ENCODE results near the gene CCL24. TPM values are rescaled to one million over a fixed set of nuclear protein-coding genes. Genes with fewer than 3 reads are reported as not detected.
"Not testable (repeated sequence)": the region's sequence is repeated elsewhere in the genome, so short reads cannot be mapped to it uniquely, and the experiment has no call there.

The CCL24 gene
- total RNA-seq, 2 donors from 2014 or later: not detected

- H3K36me3 Mint-ChIP-seq: peaks cover 8 to 11% of the 10 kb centered on the region in 2 donors
- no peak overlapping the region for H3K27ac Mint-ChIP-seq
- DNase-seq (ENCODE audit: low spot score in 2 of 2) (no peak), ATAC-seq (no peak)
- H3K9me3 Mint-ChIP-seq: peaks cover 9 to 11% of the 10 kb centered on the region in 2 donors
These were observed 8.9 kb downstream of the CCL24 start for GRCh38 chr7:75804705-75805104.

- Mint-ChIP-seq H3K36me3 (peaks cover 8 to 11% of the 10 kb centered on the region in 2 donors), H3K27ac (no peak overlapping the region), H3K9me3 (peaks cover 9 to 11% of the 10 kb centered on the region in 2 donors)
- ATAC-seq: no peak
- DNase-seq (ENCODE audit: low spot score in 2 of 2): no peak
These were observed 9.6 kb downstream of the CCL24 start for GRCh38 chr7:75804004-75804403.

GRCh38 chr7:75802552-75802821 lies 11.1 kb downstream of the CCL24 start:
- H3K36me3 Mint-ChIP-seq: peaks cover 8 to 10% of the 10 kb centered on the region in 2 donors
- ATAC-seq (no peak), DNase-seq (ENCODE audit: low spot score in 2 of 2) (no peak)
- peaks cover 9% of the 10 kb centered on the region in 2 donors for H3K9me3 Mint-ChIP-seq
- H3K27ac Mint-ChIP-seq: no peak overlapping the region

GRCh38 chr7:75798770-75799169 lies 14.8 kb downstream of the CCL24 start:
- DNase-seq (ENCODE audit: low spot score in 2 of 2) (no peak), ATAC-seq (peak in 1 of 2 donors; percentile 41)
- Mint-ChIP-seq H3K27ac (peak overlapping the region in 1 of 2 donors; percentile 65), H3K9me3 (no peaks in the 10 kb centered on the region), H3K36me3 (no peaks in the 10 kb centered on the region)

GRCh38 chr7:75796420-75796819 lies 17.2 kb downstream of the CCL24 start:
- H3K9me3 Mint-ChIP-seq: no peaks in the 10 kb centered on the region
- ATAC-seq (no peak), DNase-seq (ENCODE audit: low spot score in 2 of 2) (no peak)
- no peaks in the 10 kb centered on the region for H3K36me3 Mint-ChIP-seq
- H3K27ac Mint-ChIP-seq: no peak overlapping the region

GRCh38 chr7:75795831-75796285 lies 17.7 kb downstream of the CCL24 start:
- Mint-ChIP-seq H3K27ac (no peak overlapping the region), H3K9me3 (no peaks in the 10 kb centered on the region), H3K36me3 (no peaks in the 10 kb centered on the region)
- DNase-seq (ENCODE audit: low spot score in 2 of 2) (no peak), ATAC-seq (no peak)

- Mint-ChIP-seq H3K9me3 (no peaks in the 10 kb centered on the region), H3K36me3 (no peaks in the 10 kb centered on the region), H3K27ac (no peak overlapping the region)
- no peak for DNase-seq (ENCODE audit: low spot score in 2 of 2)
- ATAC-seq: no peak
These were observed 19.9 kb downstream of the CCL24 start for GRCh38 chr7:75793676-75794075.

- H3K27ac Mint-ChIP-seq; DNase-seq (ENCODE audit: low spot score in 2 of 2); H3K9me3 Mint-ChIP-seq; ATAC-seq; H3K36me3 Mint-ChIP-seq: not testable (repeated sequence)
These were observed 21.0 kb downstream of the CCL24 start for GRCh38 chr7:75792567-75792966.

GRCh38 chr7:75789361-75789924 lies 24.2 kb downstream of the CCL24 start:
- H3K36me3 Mint-ChIP-seq: no peaks in the 10 kb centered on the region
- ATAC-seq (no peak), DNase-seq (ENCODE audit: low spot score in 2 of 2) (no peak)
- H3K9me3 Mint-ChIP-seq: no peaks in the 10 kb centered on the region
- H3K27ac Mint-ChIP-seq: no peak overlapping the region

GRCh38 chr7:75788154-75788847 lies 25.3 kb downstream of the CCL24 start:
- not testable (repeated sequence) for H3K36me3 Mint-ChIP-seq; H3K27ac Mint-ChIP-seq; DNase-seq (ENCODE audit: low spot score in 2 of 2); H3K9me3 Mint-ChIP-seq; ATAC-seq

GRCh38 chr7:75783058-75783457 lies 30.5 kb downstream of the CCL24 start:
- not testable (repeated sequence) for ATAC-seq; H3K9me3 Mint-ChIP-seq; DNase-seq (ENCODE audit: low spot score in 2 of 2); H3K27ac Mint-ChIP-seq; H3K36me3 Mint-ChIP-seq

GRCh38 chr7:75780647-75781273 lies 32.8 kb downstream of the CCL24 start:
- ATAC-seq; H3K36me3 Mint-ChIP-seq; H3K9me3 Mint-ChIP-seq; H3K27ac Mint-ChIP-seq; DNase-seq (ENCODE audit: low spot score in 2 of 2): not testable (repeated sequence)

- not testable (repeated sequence) for H3K27ac Mint-ChIP-seq; H3K36me3 Mint-ChIP-seq; ATAC-seq; H3K9me3 Mint-ChIP-seq; DNase-seq (ENCODE audit: low spot score in 2 of 2)
These were observed 34.1 kb downstream of the CCL24 start for GRCh38 chr7:75779516-75779915.

- H3K27ac Mint-ChIP-seq: peak overlapping the region in 1 of 2 donors; percentile 47
- not testable (repeated sequence) for ATAC-seq; H3K36me3 Mint-ChIP-seq; H3K9me3 Mint-ChIP-seq; DNase-seq (ENCODE audit: low spot score in 2 of 2)
These were observed 34.6 kb downstream of the CCL24 start for GRCh38 chr7:75779035-75779434.

- ATAC-seq (peak; percentile 94 to 98), DNase-seq (ENCODE audit: low spot score in 2 of 2) (peak; percentile 62 to 63)
- Mint-ChIP-seq H3K9me3 (peaks cover 0 to 5% of the 10 kb centered on the region in 2 donors), H3K36me3 (no peaks in the 10 kb centered on the region), H3K27ac (peak overlapping the region; percentile 61 to 72)
These were observed 37.2 kb downstream of the CCL24 start for GRCh38 chr7:75776295-75776971.

GRCh38 chr7:75773958-75774357 lies 39.6 kb downstream of the CCL24 start:
- H3K9me3 Mint-ChIP-seq; ATAC-seq; DNase-seq (ENCODE audit: low spot score in 2 of 2); H3K27ac Mint-ChIP-seq; H3K36me3 Mint-ChIP-seq: not testable (repeated sequence)

All from activated naive CD4-positive, alpha-beta T cell treated with anti-CD3 and anti-CD28 coated beads, Interleukin-2, amount 50 U/mL, for 72 hours (primary cell).